CD4-positive, alpha-beta T cell (primary cell): ENCODE results near the gene GALNT2. TPM values are rescaled to one million over a fixed set of nuclear protein-coding genes. Genes with fewer than 3 reads are reported as not detected.

Experiments used
- ATAC-seq: fragments of 200-7000 bp; cut with Tn5 transposase; one replicate; pipeline ENCODE4 v1.10.0; 2022; ENCODE audit warnings: mild to moderate bottlenecking; ENCODE audit not compliant: poor library complexity
- CTCF ChIA-PET: fragments of 350-600 bp; sonication (Branson Sonifier 250); formaldehyde crosslinking; loops from one replicate; lab custom pipeline; 2021; ENCODE audit warnings: antibody characterized with exemption, inconsistent platforms; lab: Charles Lee
- POLR2A ChIA-PET: fragments of 350-600 bp; sonication (Branson Sonifier 250); formaldehyde crosslinking; loops from one replicate; lab custom pipeline; 2021; ENCODE audit warnings: antibody characterized with exemption, inconsistent platforms; lab: Charles Lee
- DNase-seq, 14 experiments: peaks; one replicate each; pipeline ENCODE4 v3.0.0-alpha.2; 2013 to 2020; ENCODE audit warnings: mixed read lengths in 2 of 14
- H3K27ac ChIP-seq, 2 donors: one replicate each; pipeline versions ENCODE4 v1.5.1 to v1.7.0; 2013; ENCODE audit warnings: low read length in 2 of 2, low read depth in 1 of 2, mild to moderate bottlenecking in 1 of 2
- H3K27me3 ChIP-seq, 2 experiments: 1 replicate in 1 of 2; 2 replicates in 1 of 2; pipeline versions ENCODE4 v1.6.1 to v1.7.0; 2013; ENCODE audit warnings: low read length in 2 of 2, control low read depth in 1 of 2, mild to moderate bottlenecking in 1 of 2, moderate library complexity in 1 of 2; ENCODE audit not compliant: insufficient read depth in 2 of 2, control insufficient read depth in 1 of 2
- H3K36me3 ChIP-seq: one replicate; pipeline ENCODE4 v1.6.1; 2013; ENCODE audit warnings: low read length, control low read depth; ENCODE audit not compliant: insufficient read depth
- H3K4me1 ChIP-seq: one replicate; pipeline ENCODE4 v1.6.1; 2013; ENCODE audit warnings: low read length, control low read depth; ENCODE audit not compliant: insufficient read depth
- H3K4me3 ChIP-seq: one replicate; pipeline ENCODE4 v1.5.1; 2013; ENCODE audit warnings: mild to moderate bottlenecking, low read length, moderate library complexity
- H3K9me3 ChIP-seq, 2 experiments: 1 replicate in 1 of 2; 2 replicates in 1 of 2; pipeline versions ENCODE4 v1.6.1 to v1.7.0; 2013; ENCODE audit warnings: low read length in 2 of 2, mild to moderate bottlenecking in 2 of 2, control low read depth in 1 of 2, moderate library complexity in 1 of 2; ENCODE audit not compliant: control insufficient read depth in 1 of 2, insufficient read depth in 1 of 2
- H3K27ac Mint-ChIP-seq: one replicate; pipeline ENCODE4 v1.8.0; 2020; ENCODE audit warnings: mixed read lengths
- H3K27me3 Mint-ChIP-seq: one replicate; pipeline ENCODE4 v1.8.0; 2021; ENCODE audit warnings: mixed read lengths
- H3K36me3 Mint-ChIP-seq: one replicate; pipeline ENCODE4 v1.8.0; 2021; ENCODE audit warnings: low read depth, mixed read lengths
- H3K4me1 Mint-ChIP-seq: one replicate; pipeline ENCODE4 v1.8.0; 2021; ENCODE audit warnings: low read depth, mixed read lengths
- H3K4me3 Mint-ChIP-seq: one replicate; pipeline ENCODE4 v1.8.0; 2020; ENCODE audit warnings: mild to moderate bottlenecking, mixed read lengths
- H3K9me3 Mint-ChIP-seq: one replicate; pipeline ENCODE4 v1.8.0; 2020; ENCODE audit warnings: mixed read lengths
- CTCF ChIP-seq: fragments of 200-600 bp; IDR thresholded peaks from one replicate; pipeline ENCODE4 v1.8.0; 2022; ENCODE audit warnings: antibody characterized with exemption, mild to moderate bottlenecking
- intact Hi-C, 2 experiments: fragments of 100-400 bp; cut with DNase I in 1 of 2; cut with micrococcal nuclease in 1 of 2; formaldehyde crosslinking; loops; one replicate each; pipeline versions ENCODE4 v1.15.1 to v1.9.0; 2023 to 2025; cut with DNase I, micrococcal nuclease
- total RNA-seq, 174 experiments: library from RNA in 2 of 174; stranded (reverse) in 2 of 174; gene quantifications; one replicate each; pipeline ENCODE4 v1.2.3 and lab custom pipeline; 2021 to 2026

The GALNT2 gene
- total RNA-seq, 2 experiments from 2014 or later: 11.0 to 11.4 TPM

GRCh38 chr1:230196077-230196476, 129.0 kb downstream of the GALNT2 start:
- H3K9me3 Mint-ChIP-seq: no peaks in the 10 kb centered on the region
- ChIA-PET CTCF (no interaction called here), POLR2A (no interaction called here)

GRCh38 chr1:230197644-230198567, 130.9 kb downstream of the GALNT2 start:
- H3K36me3 ChIP-seq: peaks cover 6% of the 10 kb centered on the region
- H3K27me3 ChIP-seq: no peaks in the 10 kb centered on the region
- Mint-ChIP-seq H3K36me3 (peaks cover 18% of the 10 kb centered on the region), H3K27ac (no peak overlapping the region), H3K4me3 (no peak overlapping the region), H3K9me3 (no peaks in the 10 kb centered on the region), H3K27me3 (no peaks in the 10 kb centered on the region), H3K4me1 (no peaks in the 10 kb centered on the region)
- ChIA-PET CTCF (no interaction called here), POLR2A (no interaction called here)
- no peak overlapping the region for H3K27ac ChIP-seq
- no peak for ATAC-seq
- DNase-seq: no peak
- H3K4me3 ChIP-seq: no peak overlapping the region
- no peaks in the 10 kb centered on the region for H3K4me1 ChIP-seq
- no peaks in the 10 kb centered on the region for H3K9me3 ChIP-seq
- intact Hi-C loops: no loop called here
- no peak for TF ChIP-seq CTCF

More at GRCh38 chr1:230196077-230196476, 129.0 kb downstream of the GALNT2 start:
- H3K4me3 Mint-ChIP-seq: no peak overlapping the region
- H3K27ac ChIP-seq: no peak overlapping the region
- no peaks in the 10 kb centered on the region for H3K9me3 ChIP-seq
- intact Hi-C loops: no loop called here
- H3K27me3 Mint-ChIP-seq: no peaks in the 10 kb centered on the region
- TF ChIP-seq CTCF: no peak
- no peaks in the 10 kb centered on the region for H3K4me1 ChIP-seq
- no peak overlapping the region for H3K27ac Mint-ChIP-seq
- peaks cover 12% of the 10 kb centered on the region for H3K36me3 Mint-ChIP-seq
- H3K4me3 ChIP-seq: no peak overlapping the region
- H3K36me3 ChIP-seq: peaks cover 3% of the 10 kb centered on the region
- no peaks in the 10 kb centered on the region for H3K27me3 ChIP-seq
- DNase-seq (no peak), ATAC-seq (no peak)
- H3K4me1 Mint-ChIP-seq: no peaks in the 10 kb centered on the region

- Histone ChIP-seq H3K36me3 (peaks cover 3% of the 10 kb centered on the region), H3K4me3 (no peak overlapping the region), H3K4me1 (no peaks in the 10 kb centered on the region), H3K9me3 (no peaks in the 10 kb centered on the region), H3K27me3 (no peaks in the 10 kb centered on the region), H3K27ac (no peak overlapping the region)
- intact Hi-C loops: no loop called here
- ATAC-seq: no peak
- Mint-ChIP-seq H3K4me3 (no peak overlapping the region), H3K27me3 (no peaks in the 10 kb centered on the region), H3K4me1 (no peaks in the 10 kb centered on the region), H3K36me3 (peaks cover 23% of the 10 kb centered on the region), H3K9me3 (no peaks in the 10 kb centered on the region), H3K27ac (no peak overlapping the region)
- POLR2A ChIA-PET: no interaction called here
- CTCF ChIA-PET: no interaction called here
- no peak for DNase-seq
- TF ChIP-seq CTCF: no peak
These were observed 132.0 kb downstream of the GALNT2 start for GRCh38 chr1:230199034-230199433.
